ENCODE data around the gene CMSS1. TPM values are rescaled to one million over a fixed set of nuclear protein-coding genes. Genes with fewer than 3 reads are reported as not detected.

Gene CMSS1
- total RNA-seq, 1 experiment from 2014 or later = 86.3 TPM

DNA sequence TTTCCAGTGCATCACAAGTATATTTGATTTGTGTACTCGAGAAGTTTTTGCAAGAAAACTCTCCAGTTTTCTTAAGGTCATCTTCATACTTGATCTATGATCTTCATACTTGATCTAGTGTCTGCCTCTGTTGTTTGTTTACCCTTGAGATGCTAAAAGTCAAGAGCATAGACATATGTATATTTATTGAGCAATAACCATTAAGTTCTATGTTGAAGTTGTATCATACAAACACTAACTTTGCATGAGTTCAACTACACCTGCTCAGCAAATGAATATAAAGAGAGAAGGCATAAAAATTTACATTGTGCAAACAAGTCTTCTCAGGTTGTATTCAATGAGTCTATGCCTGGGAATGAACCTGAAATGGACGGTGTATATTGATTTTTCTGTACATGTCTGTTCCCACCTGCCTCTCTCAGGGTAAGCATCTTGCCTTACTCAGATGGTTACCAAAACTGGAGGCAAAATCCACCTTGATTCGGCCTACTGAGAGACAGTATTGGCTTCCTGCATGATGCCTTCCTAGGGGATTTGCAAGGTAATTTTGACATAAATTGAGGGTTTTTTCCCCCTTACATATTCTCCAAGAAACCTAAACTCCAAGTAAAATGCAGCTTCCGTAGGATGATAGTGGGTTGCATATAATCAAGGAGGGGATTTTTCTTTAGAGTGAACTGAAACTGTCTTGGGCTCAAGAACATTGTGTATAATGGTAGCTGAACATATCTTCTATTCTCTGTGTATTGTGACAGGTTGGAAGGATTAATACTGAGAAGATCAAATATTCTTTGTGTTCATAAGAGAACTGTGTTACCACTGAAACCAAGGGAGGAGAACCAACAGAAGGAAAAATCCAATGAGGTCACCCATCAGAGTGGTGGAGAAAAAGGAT, 186.2 kb downstream of the CMSS1 start:
- in situ Hi-C loops (cut with HindIII; ENCODE audit: low pct_unique_long_range_greater_than_20kb, low sequenced_read_pairs) = no loop called here
- H3K4me3 ChIP-seq (ENCODE audit: low read depth in 2 of 2, low read length in 2 of 2) = no peak overlapping the region
- no peaks in the 10 kb centered on the region for H3K9me3 ChIP-seq (ENCODE audit: control insufficient read depth, insufficient read depth, low read depth, low read length)
- H3K27ac ChIP-seq (ENCODE audit: low read length) = peak overlapping the region; percentile 13; the same call in 1 of the 2 replicates
- no TSS peak for BruUV-seq (replicated peaks)
- TF ChIP-seq SIN3A (IDR thresholded peaks at IDR 0.05; ENCODE audit: borderline replicate concordance, insufficient read depth, low read depth, low read length) (no peak), POLR2AphosphoS5 (IDR thresholded peaks at IDR 0.05; ENCODE audit: low read depth, low read length) (no peak), TCF7L2 (IDR thresholded peaks at IDR 0.05; ENCODE audit: low read depth, low read length) (no peak)
- TF ChIP-seq, protein P1, sequence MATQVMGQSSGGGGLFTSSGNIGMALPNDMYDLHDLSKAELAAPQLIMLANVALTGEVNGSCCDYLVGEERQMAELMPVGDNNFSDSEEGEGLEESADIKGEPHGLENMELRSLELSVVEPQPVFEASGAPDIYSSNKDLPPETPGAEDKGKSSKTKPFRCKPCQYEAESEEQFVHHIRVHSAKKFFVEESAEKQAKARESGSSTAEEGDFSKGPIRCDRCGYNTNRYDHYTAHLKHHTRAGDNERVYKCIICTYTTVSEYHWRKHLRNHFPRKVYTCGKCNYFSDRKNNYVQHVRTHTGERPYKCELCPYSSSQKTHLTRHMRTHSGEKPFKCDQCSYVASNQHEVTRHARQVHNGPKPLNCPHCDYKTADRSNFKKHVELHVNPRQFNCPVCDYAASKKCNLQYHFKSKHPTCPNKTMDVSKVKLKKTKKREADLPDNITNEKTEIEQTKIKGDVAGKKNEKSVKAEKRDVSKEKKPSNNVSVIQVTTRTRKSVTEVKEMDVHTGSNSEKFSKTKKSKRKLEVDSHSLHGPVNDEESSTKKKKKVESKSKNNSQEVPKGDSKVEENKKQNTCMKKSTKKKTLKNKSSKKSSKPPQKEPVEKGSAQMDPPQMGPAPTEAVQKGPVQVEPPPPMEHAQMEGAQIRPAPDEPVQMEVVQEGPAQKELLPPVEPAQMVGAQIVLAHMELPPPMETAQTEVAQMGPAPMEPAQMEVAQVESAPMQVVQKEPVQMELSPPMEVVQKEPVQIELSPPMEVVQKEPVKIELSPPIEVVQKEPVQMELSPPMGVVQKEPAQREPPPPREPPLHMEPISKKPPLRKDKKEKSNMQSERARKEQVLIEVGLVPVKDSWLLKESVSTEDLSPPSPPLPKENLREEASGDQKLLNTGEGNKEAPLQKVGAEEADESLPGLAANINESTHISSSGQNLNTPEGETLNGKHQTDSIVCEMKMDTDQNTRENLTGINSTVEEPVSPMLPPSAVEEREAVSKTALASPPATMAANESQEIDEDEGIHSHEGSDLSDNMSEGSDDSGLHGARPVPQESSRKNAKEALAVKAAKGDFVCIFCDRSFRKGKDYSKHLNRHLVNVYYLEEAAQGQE (IDR thresholded peaks at IDR 0.05; ENCODE audit: insufficient read depth in 1 of 2, low read depth in 2 of 2, low read length in 1 of 2) = no peak
- TF ChIP-seq, protein P2, sequence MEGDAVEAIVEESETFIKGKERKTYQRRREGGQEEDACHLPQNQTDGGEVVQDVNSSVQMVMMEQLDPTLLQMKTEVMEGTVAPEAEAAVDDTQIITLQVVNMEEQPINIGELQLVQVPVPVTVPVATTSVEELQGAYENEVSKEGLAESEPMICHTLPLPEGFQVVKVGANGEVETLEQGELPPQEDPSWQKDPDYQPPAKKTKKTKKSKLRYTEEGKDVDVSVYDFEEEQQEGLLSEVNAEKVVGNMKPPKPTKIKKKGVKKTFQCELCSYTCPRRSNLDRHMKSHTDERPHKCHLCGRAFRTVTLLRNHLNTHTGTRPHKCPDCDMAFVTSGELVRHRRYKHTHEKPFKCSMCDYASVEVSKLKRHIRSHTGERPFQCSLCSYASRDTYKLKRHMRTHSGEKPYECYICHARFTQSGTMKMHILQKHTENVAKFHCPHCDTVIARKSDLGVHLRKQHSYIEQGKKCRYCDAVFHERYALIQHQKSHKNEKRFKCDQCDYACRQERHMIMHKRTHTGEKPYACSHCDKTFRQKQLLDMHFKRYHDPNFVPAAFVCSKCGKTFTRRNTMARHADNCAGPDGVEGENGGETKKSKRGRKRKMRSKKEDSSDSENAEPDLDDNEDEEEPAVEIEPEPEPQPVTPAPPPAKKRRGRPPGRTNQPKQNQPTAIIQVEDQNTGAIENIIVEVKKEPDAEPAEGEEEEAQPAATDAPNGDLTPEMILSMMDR (IDR thresholded peaks at IDR 0.05) = no peak
- ATAC-seq (no peak), DNase-seq (ENCODE audit: low read depth, low spot score) (no peak)
- peaks cover 23% of the 10 kb centered on the region for H3K4me1 ChIP-seq (ENCODE audit: control insufficient read depth, insufficient read depth, low read length)
- ChIA-PET POLR2A (no interaction called here), CTCF (no interaction called here)
- H3K36me3 ChIP-seq (ENCODE audit: control insufficient read depth, insufficient read depth, low read length) = no peaks in the 10 kb centered on the region
- H3K27me3 ChIP-seq (ENCODE audit: control insufficient read depth, insufficient read depth, low read length) = no peaks in the 10 kb centered on the region
- intact Hi-C loops (cut with micrococcal nuclease; ENCODE audit: unreplicated experiment) = no loop called here

DNA sequence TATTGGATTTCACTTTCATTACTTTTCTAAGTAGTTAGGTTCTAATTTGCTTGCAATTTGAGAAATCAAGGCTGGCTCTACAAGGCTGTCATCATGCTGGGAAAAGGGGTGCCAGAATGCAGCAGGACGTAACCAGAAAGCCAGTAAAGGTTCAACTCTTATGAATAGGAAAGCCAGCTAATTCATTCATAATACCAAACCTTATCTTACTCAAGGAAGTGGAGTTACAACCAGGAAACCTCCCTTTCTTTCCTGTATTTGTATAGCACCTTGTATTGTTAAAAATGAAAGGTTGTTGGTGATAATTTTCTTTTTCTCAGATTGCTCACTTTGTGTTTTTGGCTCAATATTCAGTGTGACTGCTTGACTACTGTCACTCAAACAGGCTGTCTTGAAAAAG, 187.3 kb downstream of the CMSS1 start:
- Histone ChIP-seq H3K36me3 (ENCODE audit: control insufficient read depth, insufficient read depth, low read length) (no peaks in the 10 kb centered on the region), H3K4me1 (ENCODE audit: control insufficient read depth, insufficient read depth, low read length) (peaks cover 23% of the 10 kb centered on the region), H3K27me3 (ENCODE audit: control insufficient read depth, insufficient read depth, low read length) (no peaks in the 10 kb centered on the region), H3K27ac (ENCODE audit: low read length) (peak overlapping the region; percentile 10; the same call in 1 of the 2 replicates), H3K9me3 (ENCODE audit: control insufficient read depth, insufficient read depth, low read depth, low read length) (no peaks in the 10 kb centered on the region), H3K4me3 (ENCODE audit: low read depth in 2 of 2, low read length in 2 of 2) (no peak overlapping the region)
- ChIA-PET POLR2A (no interaction called here), CTCF (no interaction called here)
- TF ChIP-seq, protein P2 (IDR thresholded peaks at IDR 0.05) = no peak
- no peak for TF ChIP-seq SIN3A (IDR thresholded peaks at IDR 0.05; ENCODE audit: borderline replicate concordance, insufficient read depth, low read depth, low read length)
- TF ChIP-seq, protein P1 (IDR thresholded peaks at IDR 0.05; ENCODE audit: insufficient read depth in 1 of 2, low read depth in 2 of 2, low read length in 1 of 2) = no peak
- no peak for TF ChIP-seq POLR2AphosphoS5 (IDR thresholded peaks at IDR 0.05; ENCODE audit: low read depth, low read length)
- no peak for TF ChIP-seq TCF7L2 (IDR thresholded peaks at IDR 0.05; ENCODE audit: low read depth, low read length)
- intact Hi-C loops (cut with micrococcal nuclease; ENCODE audit: unreplicated experiment) = no loop called here
- DNase-seq (ENCODE audit: low read depth, low spot score) (no peak), ATAC-seq (no peak)
- in situ Hi-C loops (cut with HindIII; ENCODE audit: low pct_unique_long_range_greater_than_20kb, low sequenced_read_pairs) = no loop called here
- no TSS peak for BruUV-seq (replicated peaks)
